Measurements from ENCODE around the gene CABCOCO1.

DNA sequence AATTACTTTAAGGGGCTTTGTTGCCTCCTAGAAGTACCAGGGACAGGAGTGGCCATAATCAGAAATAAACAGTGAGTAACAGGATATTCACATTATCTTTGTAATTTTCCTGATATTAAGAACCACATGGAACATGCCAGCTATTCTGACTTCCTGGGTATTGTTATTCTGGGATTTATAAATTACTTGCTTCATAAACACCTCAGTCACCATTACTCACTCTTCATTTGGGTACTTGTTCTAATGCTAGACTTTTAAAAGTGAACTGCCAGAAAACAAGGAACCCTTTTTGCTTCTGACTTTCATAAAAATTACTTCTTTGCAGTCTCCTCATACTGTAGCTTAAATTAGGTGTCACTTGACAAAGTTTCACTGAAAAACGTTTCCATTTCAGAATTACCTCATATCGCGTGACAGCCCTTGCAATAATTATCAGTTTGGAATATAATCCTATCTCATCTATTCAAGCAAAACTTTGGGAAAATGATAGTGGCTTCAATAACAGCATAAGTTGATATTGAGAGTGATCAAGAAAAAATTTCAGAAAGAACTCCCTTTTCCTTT lies 29.8 kb downstream of the CABCOCO1 start:
- TF ChIP-seq POLR2AphosphoS5 (IDR thresholded peaks at IDR 0.05; ENCODE audit: low read depth, low read length), result no peak
- TF ChIP-seq, protein P1, sequence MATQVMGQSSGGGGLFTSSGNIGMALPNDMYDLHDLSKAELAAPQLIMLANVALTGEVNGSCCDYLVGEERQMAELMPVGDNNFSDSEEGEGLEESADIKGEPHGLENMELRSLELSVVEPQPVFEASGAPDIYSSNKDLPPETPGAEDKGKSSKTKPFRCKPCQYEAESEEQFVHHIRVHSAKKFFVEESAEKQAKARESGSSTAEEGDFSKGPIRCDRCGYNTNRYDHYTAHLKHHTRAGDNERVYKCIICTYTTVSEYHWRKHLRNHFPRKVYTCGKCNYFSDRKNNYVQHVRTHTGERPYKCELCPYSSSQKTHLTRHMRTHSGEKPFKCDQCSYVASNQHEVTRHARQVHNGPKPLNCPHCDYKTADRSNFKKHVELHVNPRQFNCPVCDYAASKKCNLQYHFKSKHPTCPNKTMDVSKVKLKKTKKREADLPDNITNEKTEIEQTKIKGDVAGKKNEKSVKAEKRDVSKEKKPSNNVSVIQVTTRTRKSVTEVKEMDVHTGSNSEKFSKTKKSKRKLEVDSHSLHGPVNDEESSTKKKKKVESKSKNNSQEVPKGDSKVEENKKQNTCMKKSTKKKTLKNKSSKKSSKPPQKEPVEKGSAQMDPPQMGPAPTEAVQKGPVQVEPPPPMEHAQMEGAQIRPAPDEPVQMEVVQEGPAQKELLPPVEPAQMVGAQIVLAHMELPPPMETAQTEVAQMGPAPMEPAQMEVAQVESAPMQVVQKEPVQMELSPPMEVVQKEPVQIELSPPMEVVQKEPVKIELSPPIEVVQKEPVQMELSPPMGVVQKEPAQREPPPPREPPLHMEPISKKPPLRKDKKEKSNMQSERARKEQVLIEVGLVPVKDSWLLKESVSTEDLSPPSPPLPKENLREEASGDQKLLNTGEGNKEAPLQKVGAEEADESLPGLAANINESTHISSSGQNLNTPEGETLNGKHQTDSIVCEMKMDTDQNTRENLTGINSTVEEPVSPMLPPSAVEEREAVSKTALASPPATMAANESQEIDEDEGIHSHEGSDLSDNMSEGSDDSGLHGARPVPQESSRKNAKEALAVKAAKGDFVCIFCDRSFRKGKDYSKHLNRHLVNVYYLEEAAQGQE (IDR thresholded peaks at IDR 0.05; ENCODE audit: insufficient read depth in 1 of 2, low read depth in 2 of 2, low read length in 2 of 2), result no peak
- no peak for TF ChIP-seq TAF1 (IDR thresholded peaks at IDR 0.05; ENCODE audit: borderline replicate concordance, insufficient read depth, low read length)
- no peak for TF ChIP-seq SIN3A (IDR thresholded peaks at IDR 0.05; ENCODE audit: borderline replicate concordance, insufficient read depth, low read length)

Data from PFSK-1 (cell line).